Heart left ventricle (tissue), 13 donors: ENCODE results near the gene DTNA.

ENCODE experiments used
- POLR2A ChIP-seq, 2 donors: fragments of 450-650 bp; IDR thresholded peaks; one replicate each; pipeline ENCODE4 v1.6.1; 2017; ENCODE audit warnings: antibody characterized with exemption in 2 of 2, mild to moderate bottlenecking in 2 of 2, moderate library complexity in 2 of 2
- TF ChIP-seq, protein P1 (sequence below), 12 donors: fragments of 200-600 bp; sonication (generic) in 4 of 12; IDR thresholded peaks; one replicate each; pipeline versions ENCODE4 v1.5.0 to v1.8.0; 2018 to 2022; ENCODE audit warnings: antibody characterized with exemption in 12 of 12, mild to moderate bottlenecking in 5 of 12
- donor health status: ischemic (EF 13 %, LVEDD 7.1; RV severe dilation, severe dysfunction).
- donor health status: DM: no; HTN: yes; CAD: no.
- donor health status: DM: no; HTN: no; CAD: no.
- donor health status: ischemic (EF 25% LVEDD 6.9; RV normal size, moderate dysfunction).
- donor health status: ischemic (EF 25% LVEDD 5.7; RV mildly dilated, moderate dysfunction).
- donor health status: ischemic (EF 35%, LVEDD 5.7; RV mildly dilated, moderate dysfunction).
- donor health status: nonischemic (EF 11% LVEDD 7.7; RV severe dilation, severe dysfunction).
- donor health status: DM: yes; HTN: yes; CAD: no.
- donor health status: PGD.
- donor health status: ischemic (EF 29% LVEDD 5.4; RV normal size, mild dysfunction).
- donor health status: nonischemic (EF 23%, LVEDD 6.1; RV moderate dilation, normal function).

- TF ChIP-seq, protein P1, sequence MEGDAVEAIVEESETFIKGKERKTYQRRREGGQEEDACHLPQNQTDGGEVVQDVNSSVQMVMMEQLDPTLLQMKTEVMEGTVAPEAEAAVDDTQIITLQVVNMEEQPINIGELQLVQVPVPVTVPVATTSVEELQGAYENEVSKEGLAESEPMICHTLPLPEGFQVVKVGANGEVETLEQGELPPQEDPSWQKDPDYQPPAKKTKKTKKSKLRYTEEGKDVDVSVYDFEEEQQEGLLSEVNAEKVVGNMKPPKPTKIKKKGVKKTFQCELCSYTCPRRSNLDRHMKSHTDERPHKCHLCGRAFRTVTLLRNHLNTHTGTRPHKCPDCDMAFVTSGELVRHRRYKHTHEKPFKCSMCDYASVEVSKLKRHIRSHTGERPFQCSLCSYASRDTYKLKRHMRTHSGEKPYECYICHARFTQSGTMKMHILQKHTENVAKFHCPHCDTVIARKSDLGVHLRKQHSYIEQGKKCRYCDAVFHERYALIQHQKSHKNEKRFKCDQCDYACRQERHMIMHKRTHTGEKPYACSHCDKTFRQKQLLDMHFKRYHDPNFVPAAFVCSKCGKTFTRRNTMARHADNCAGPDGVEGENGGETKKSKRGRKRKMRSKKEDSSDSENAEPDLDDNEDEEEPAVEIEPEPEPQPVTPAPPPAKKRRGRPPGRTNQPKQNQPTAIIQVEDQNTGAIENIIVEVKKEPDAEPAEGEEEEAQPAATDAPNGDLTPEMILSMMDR (IDR thresholded peaks at IDR 0.05), result no peak
- TF ChIP-seq POLR2A (IDR thresholded peaks at IDR 0.05), result no peak
Measured at GRCh38 chr18:34821669-34822210, 111.6 kb downstream of the DTNA start.
